22Rv1 (cell line): Measurements from ENCODE around the gene STEAP4.

ENCODE experiments used
- CTCF ChIP-seq: fragments of 450-650 bp; IDR thresholded peaks from 2 replicates; pipeline ENCODE4 v1.5.1; 2017; ENCODE audit warnings: mild to moderate bottlenecking
- ZFX ChIP-seq: fragments of 450-650 bp; IDR thresholded peaks from 2 replicates; pipeline ENCODE4 v1.6.1; 2017; ENCODE audit warnings: antibody characterized with exemption, borderline replicate concordance

DNA sequence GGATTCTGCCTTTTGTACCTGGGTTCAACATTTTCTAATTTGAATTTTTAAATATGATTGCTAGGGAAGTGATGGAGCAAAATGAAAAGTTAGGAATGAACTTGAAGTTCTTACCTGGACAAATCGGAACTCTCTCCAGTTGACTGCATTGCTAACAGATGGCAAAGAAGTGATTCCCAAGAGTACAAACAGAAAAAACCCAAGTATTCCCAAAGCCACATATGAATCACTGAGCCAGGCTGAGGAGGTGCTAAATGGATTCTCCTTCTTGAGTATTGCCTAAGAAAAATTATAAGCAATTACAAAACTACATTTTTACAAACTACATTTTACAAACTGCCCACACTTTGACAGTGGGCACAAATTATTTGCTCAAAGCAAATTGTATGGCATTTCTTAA is 25.9 kb downstream of the STEAP4 start:
- TF ChIP-seq CTCF (no peak), ZFX (no peak)
